ENCODE measurements around the gene RHBDL2.

RHBDL2 gene

GRCh38 chr1:38953433-38953860 lies 11.8 kb upstream of the RHBDL2 start:
- DNase-seq (ENCODE audit: low read depth in 1 of 2, low spot score in 1 of 2): no peak
- TF ChIP-seq GABPA (IDR thresholded peaks at IDR 0.05; ENCODE audit: low read depth) (no peak), POLR2AphosphoS5 (IDR thresholded peaks at IDR 0.05; ENCODE audit: low read depth) (no peak), CTCF (IDR thresholded peaks at IDR 0.05; ENCODE audit: insufficient read depth, low read length) (no peak), REST (IDR thresholded peaks at IDR 0.05; ENCODE audit: insufficient replicate concordance, low read depth) (no peak), SPI1 (IDR thresholded peaks at IDR 0.05; ENCODE audit: borderline replicate concordance, low read depth) (no peak)
- Histone ChIP-seq H3K4me3 (replicated peaks; ENCODE audit: insufficient read depth, low read length) (no peak overlapping the region), H3K27me3 (ENCODE audit: insufficient read depth, poor library complexity, severe bottlenecking) (no peaks in the 10 kb centered on the region), H3K27ac (replicated peaks) (no peak overlapping the region)

GRCh38 chr1:38950553-38950952 lies 8.9 kb upstream of the RHBDL2 start:
- no peak for TF ChIP-seq SPI1 (IDR thresholded peaks at IDR 0.05; ENCODE audit: borderline replicate concordance, low read depth)
- no peak for TF ChIP-seq CTCF (IDR thresholded peaks at IDR 0.05; ENCODE audit: insufficient read depth, low read length)
- TF ChIP-seq GABPA (IDR thresholded peaks at IDR 0.05; ENCODE audit: low read depth): no peak
- TF ChIP-seq POLR2AphosphoS5 (IDR thresholded peaks at IDR 0.05; ENCODE audit: low read depth): no peak
- no peak for TF ChIP-seq REST (IDR thresholded peaks at IDR 0.05; ENCODE audit: insufficient replicate concordance, low read depth)
- Histone ChIP-seq H3K4me3 (replicated peaks; ENCODE audit: insufficient read depth, low read length) (no peak overlapping the region), H3K27me3 (ENCODE audit: insufficient read depth, poor library complexity, severe bottlenecking) (no peaks in the 10 kb centered on the region), H3K27ac (replicated peaks) (no peak overlapping the region)
- no peak for DNase-seq (ENCODE audit: low read depth in 1 of 2, low spot score in 1 of 2)

GRCh38 chr1:38944547-38944946 lies 2.9 kb upstream of the RHBDL2 start:
- TF ChIP-seq CTCF (IDR thresholded peaks at IDR 0.05; ENCODE audit: insufficient read depth, low read length) (no peak), GABPA (IDR thresholded peaks at IDR 0.05; ENCODE audit: low read depth) (no peak), POLR2AphosphoS5 (IDR thresholded peaks at IDR 0.05; ENCODE audit: low read depth) (no peak), REST (IDR thresholded peaks at IDR 0.05; ENCODE audit: insufficient replicate concordance, low read depth) (no peak), SPI1 (IDR thresholded peaks at IDR 0.05; ENCODE audit: borderline replicate concordance, low read depth) (no peak)
- H3K4me3 ChIP-seq (replicated peaks; ENCODE audit: insufficient read depth, low read length): no peak overlapping the region
- no peak overlapping the region for H3K27ac ChIP-seq (replicated peaks)
- H3K27me3 ChIP-seq (ENCODE audit: insufficient read depth, poor library complexity, severe bottlenecking): no peaks in the 10 kb centered on the region
- DNase-seq (ENCODE audit: low read depth in 1 of 2, low spot score in 1 of 2): no peak
